NCI-H526 treated with DMSO at 0.1 percent for 48 hours (cell line): ENCODE measurements around the gene GMPR.
A peak's percentile ranks its signal among the peaks of the same experiment; 100 is the strongest.
"Not testable (repeated sequence)": the region's sequence is repeated elsewhere in the genome, so short reads cannot be mapped to it uniquely, and the experiment has no call there.

Source experiments
- DNase-seq: peaks from one replicate; lab custom pipeline; 2025; lab: John Stamatoyannopoulos, UW

The GMPR gene

GRCh38 chr6:16248271-16248853 lies 10.0 kb downstream of the GMPR start:
- DNase-seq = no peak

GRCh38 chr6:16249971-16250370 lies 11.6 kb downstream of the GMPR start:
- peak; percentile 91 for DNase-seq

- DNase-seq = peak; percentile 35
Measured at GRCh38 chr6:16251706-16252105, 13.3 kb downstream of the GMPR start.

GRCh38 chr6:16252686-16253299 lies 14.4 kb downstream of the GMPR start:
- no peak for DNase-seq

- DNase-seq = no peak
Measured at GRCh38 chr6:16253399-16254144, 15.2 kb downstream of the GMPR start.

- DNase-seq = no peak
Measured at GRCh38 chr6:16254535-16254934, 16.1 kb downstream of the GMPR start.

GRCh38 chr6:16256781-16257180 lies 18.4 kb downstream of the GMPR start:
- DNase-seq = no peak

- DNase-seq = no peak
Measured at GRCh38 chr6:16257999-16258708, 19.8 kb downstream of the GMPR start.

GRCh38 chr6:16258709-16259075 lies 20.3 kb downstream of the GMPR start:
- DNase-seq = no peak

- DNase-seq = not testable (repeated sequence)
Measured at GRCh38 chr6:16259604-16260003, 21.2 kb downstream of the GMPR start.

- not testable (repeated sequence) for DNase-seq
Measured at GRCh38 chr6:16260602-16261001, 22.2 kb downstream of the GMPR start.

GRCh38 chr6:16262773-16263172 lies 24.4 kb downstream of the GMPR start:
- not testable (repeated sequence) for DNase-seq

- DNase-seq = not testable (repeated sequence)
Measured at GRCh38 chr6:16263464-16264099, 25.2 kb downstream of the GMPR start.

- no peak for DNase-seq
Measured at GRCh38 chr6:16264785-16265184, 26.4 kb downstream of the GMPR start.

- DNase-seq = no peak
Measured at GRCh38 chr6:16265351-16266341, 27.3 kb downstream of the GMPR start.

- DNase-seq = no peak
Measured at GRCh38 chr6:16267428-16268263, 29.3 kb downstream of the GMPR start.

- DNase-seq = not testable (repeated sequence)
Measured at GRCh38 chr6:16269442-16270070, 31.2 kb downstream of the GMPR start.

GRCh38 chr6:16270178-16270794 lies 31.9 kb downstream of the GMPR start:
- DNase-seq = no peak

- DNase-seq = no peak
Measured at GRCh38 chr6:16271428-16271827, 33.0 kb downstream of the GMPR start.
